GM19035 (cell line): Measurements from ENCODE around the gene RERE.
"Not testable (repeated sequence)": the region's sequence is repeated elsewhere in the genome, so short reads cannot be mapped to it uniquely, and the experiment has no call there.

Source experiments
- ATAC-seq: cut with Tn5 transposase; IDR thresholded peaks from one replicate; pipeline ENCODE4 v1.9.1; 2021; ENCODE audit not compliant: unreplicated experiment

Gene RERE

DNA sequence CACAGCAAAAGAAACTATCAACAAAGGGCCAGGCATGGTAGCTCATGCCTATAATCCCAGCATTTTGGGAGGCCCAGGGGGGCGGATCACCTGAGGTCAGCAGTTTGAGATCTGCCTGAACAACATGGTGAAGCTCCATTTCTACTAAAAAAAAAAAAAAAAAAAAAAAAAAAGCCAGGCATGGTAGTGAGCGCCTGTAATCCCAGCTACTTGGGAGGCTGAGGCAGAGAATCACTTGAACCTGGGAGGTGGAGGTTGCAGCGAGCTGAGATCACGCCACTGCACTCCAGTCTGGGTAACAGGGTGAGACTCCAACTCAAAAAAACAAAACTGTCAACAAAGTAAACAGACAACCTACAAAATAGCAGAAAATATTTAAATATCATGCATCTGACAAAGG lies 122.0 kb downstream of the RERE start:
- ATAC-seq: not testable (repeated sequence)

DNA sequence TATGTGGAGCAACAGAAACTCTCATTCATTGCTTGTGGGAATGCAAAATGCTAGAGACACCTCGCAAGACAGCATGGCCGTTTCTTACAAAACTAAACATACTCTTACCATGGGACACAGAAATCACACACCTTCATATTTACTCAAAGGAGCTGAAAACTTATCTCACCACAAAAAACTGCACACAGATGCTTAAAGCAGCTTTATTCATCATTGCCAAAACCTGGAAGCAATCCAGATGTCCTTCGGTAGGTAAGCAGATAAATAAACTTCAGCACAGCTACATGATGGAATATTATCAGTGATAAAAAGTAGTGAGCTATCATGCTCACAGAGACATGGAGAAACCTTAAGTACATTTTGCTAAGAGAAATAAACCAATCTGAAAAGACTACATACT lies 124.3 kb downstream of the RERE start:
- ATAC-seq: no peak

GRCh38 chr1:8691662-8692061 lies 125.8 kb downstream of the RERE start:
- ATAC-seq: no peak

- no peak for ATAC-seq
These were observed 127.3 kb downstream of the RERE start for GRCh38 chr1:8690253-8690525.

- ATAC-seq: no peak
These were observed 127.8 kb downstream of the RERE start for GRCh38 chr1:8689431-8690252.

- ATAC-seq: no peak
These were observed 129.9 kb downstream of the RERE start for GRCh38 chr1:8687538-8687937.

- ATAC-seq: no peak
These were observed 130.4 kb downstream of the RERE start for GRCh38 chr1:8687039-8687438.

DNA sequence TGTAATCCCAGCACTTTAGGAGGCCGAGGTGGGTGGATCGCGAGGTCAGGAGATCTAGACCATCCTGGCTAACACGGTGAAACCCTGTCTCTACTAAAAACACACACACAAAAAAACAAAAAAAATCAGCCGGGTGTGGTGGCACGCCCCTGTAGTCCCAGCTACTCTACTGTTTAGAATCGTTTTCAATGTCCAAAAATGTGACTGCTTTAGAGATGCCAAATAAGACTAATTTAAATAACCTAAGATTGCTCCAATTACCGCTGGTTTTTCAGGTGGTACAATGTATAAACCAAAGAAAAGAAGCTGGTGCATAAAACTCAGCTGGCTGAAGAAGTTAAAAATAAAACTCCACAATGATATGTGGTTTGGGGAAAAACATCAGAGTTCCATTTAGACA lies 132.0 kb downstream of the RERE start:
- ATAC-seq: no peak

DNA sequence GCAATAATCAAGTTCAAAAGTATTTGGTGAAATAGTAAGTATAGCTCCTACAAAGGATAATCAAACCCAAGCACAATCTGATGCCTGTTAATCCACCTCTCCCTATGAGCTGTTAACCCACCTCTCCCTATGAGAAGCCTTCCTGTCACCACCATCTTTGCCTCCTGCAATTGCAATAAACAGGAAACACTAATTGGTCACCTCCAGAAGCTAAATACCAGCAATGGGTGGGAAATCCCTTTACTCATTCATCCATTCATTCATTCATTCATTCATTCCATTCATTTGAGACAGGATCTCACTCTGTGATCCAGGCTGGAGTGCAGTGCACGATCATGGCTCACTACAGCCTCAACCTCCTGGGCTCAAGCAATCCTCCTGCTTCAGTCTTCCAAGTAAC lies 132.8 kb downstream of the RERE start:
- ATAC-seq: no peak

DNA sequence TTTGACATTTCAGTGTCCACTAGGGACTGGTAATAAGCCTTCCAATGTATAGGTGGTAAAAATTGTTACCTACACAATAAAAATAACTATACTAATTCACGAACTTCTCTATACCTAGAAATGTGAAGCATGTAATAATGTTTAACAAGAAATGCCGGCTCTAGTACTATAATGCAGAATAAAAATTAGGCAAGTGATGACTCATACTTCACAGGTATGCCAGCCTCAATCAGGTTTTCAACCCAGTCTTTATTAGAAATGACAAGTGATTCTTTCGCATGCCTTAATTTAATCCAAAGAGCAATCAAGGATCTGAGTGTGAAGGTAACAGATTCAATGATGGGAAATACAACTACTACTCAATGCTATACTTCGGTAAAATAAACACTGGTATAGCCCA lies 134.9 kb downstream of the RERE start:
- ATAC-seq: no peak

GRCh38 chr1:8681911-8682310 lies 135.5 kb downstream of the RERE start:
- no peak for ATAC-seq

GRCh38 chr1:8680664-8681650 lies 136.5 kb downstream of the RERE start:
- no peak for ATAC-seq

DNA sequence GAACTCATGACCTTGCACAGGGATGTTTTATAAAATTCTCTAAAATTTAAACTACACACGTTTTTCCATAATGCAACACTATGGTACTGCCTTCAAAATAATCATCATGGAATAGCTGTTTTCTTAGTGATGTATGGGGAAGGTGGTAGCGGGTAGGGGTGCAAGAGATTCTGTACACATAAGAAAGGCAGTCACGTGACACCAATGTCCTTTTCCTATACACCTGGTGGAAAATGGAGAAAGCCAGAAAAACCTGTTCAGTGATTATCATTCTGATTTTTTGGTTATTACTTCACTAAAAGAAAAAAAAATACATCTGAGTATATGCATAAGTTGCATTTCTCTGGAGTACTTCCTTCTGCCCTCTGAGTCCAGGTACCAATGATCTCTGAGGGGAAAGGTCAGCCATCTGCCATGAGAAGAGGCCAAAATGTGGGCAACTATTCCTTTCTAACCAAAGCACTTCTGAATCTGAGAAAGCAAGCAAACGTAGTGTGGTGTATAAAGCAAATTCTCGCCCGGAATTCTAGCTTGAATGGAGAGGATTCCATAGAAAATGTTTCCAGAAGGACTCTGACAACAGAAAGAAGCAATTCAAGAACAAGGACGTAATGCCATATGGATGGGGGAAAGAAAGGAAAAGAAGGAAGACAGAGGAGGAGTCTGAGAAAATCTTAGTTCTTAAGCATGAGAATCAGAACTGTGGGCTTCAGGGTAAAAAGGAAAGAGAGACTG lies 137.3 kb downstream of the RERE start:
- ATAC-seq: no peak

DNA sequence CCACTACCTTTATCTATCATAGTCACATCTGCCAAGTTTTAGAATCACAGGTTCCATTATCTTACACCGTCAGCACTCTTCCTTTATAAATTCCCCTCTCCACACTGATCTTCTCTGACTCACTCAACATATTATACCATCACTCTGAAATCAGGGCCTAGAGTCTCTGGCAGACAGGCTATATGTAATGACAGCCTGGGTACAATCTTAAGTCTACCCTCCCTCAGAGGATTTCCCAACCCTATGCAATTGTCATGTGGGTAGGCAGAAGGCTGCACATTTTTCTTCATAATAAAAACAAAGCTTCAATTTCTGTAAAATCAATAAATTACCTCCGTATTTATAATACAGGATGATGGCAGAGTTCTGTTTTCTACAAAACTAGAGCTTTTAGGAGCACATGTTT lies 138.0 kb downstream of the RERE start:
- no peak for ATAC-seq

DNA sequence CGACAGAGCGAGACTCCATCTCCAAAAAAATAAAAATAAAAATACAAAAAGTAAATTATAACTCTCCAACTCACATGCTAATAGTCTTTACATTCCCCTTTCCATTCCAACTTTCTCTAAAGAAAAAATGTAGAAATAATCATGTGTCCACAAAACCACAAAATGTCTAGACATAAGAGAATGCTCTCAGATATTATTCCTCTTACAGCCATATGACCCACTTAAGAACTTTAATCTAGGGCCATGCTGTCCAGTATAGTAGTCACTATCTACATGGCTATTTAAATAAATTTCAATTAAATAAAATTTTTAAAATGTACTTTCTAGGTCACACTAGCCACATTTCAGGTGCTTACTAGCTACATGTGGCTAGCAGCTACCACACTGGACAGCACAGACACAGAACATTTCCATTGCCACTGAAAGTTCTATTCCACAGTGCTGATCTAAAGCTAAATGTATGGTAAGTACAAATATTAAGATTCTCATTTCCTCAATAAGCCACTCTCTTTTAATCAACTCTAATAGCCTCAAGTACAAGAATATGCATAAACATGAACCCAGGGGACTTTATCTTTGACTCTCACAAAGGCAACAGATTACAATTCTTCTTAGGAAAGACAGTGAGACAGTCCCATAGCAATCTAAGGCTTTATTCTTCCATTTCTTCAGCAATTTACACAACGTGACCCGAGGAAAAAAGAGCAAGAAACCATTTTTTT lies 138.6 kb downstream of the RERE start:
- no peak for ATAC-seq

GRCh38 chr1:8677782-8678181 lies 139.7 kb downstream of the RERE start:
- no peak for ATAC-seq

DNA sequence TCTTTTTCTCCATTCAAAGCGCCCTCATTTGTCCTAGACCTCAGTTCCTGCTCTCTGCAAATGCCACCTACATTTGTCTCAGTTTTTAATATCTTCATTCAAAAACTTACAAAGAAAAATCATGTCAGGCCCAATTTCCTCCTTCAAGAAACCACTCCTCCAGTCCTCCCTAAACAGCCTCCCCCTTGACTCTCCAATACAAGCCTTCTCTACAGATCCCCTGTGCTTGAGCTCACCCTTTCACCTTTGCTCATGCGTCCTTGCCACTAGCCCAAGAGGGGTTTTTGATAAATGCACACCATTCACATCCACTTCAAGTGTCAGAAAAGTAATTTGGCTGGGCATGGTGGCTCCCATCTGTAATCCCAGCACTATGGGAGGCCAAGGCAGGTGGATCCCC lies 140.6 kb downstream of the RERE start:
- no peak for ATAC-seq

DNA sequence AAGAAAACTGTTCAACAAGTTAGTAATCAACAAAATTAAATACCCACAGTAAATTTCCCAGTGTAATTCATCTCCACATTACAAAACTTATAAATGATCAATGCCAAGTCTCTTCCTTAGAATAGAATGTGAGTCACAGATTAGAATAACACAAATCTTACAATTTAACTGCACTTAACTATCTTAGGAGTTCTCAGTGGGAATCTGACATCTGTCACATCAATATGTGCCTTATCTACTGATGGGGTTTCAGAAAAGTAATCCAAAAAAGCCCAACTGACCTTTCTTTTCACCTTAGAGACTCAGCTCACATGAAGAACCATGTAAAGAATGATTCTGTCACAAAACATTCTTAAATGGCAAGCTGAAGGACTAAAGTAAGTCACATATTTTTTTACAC lies 141.4 kb downstream of the RERE start:
- no peak for ATAC-seq

DNA sequence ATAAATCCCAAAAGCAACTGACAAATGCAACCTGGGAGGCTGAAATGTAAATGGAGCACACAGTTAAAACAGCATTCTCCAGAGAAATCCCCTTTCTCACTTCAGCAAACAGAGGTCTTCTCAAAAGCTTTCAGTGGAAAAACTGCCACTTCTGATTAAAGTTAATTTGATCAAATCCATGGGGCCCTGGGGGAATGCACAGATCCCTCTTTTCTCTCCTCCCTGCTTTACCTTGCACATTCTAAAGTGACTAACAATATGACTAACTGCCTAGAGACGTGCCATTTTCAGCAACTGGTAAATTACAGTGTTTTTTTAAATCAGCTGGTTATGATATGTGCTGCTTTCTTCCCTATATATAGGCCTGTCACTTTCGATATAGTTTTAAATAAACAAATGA lies 142.5 kb downstream of the RERE start:
- ATAC-seq: no peak

DNA sequence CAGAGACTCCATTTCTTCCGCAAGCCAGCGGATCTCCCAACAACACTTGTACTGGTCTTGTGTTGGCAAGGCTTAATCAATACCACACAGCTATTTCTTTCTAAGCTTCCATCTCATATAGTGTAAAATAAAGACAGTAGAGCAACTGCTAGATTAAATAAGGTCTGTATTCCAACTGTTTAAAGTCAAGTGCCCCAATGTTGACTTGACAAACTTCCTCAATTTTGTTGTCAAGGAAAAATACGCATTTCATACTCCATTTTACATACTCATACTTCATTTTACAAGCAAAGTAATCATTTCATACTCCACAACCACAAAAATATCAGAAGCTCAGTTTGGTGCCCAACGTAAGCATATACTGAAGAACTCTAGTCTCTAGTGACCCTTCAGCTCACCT lies 143.0 kb downstream of the RERE start:
- ATAC-seq: no peak
